ENCODE data around the gene ANKRD37.
A peak's percentile ranks its signal among the peaks of the same experiment; 100 is the strongest.

Gene ANKRD37

GRCh38 chr4:185437809-185438208 is 41.2 kb downstream of the ANKRD37 start:
- TF ChIP-seq CTCF (IDR thresholded peaks at IDR 0.05; ENCODE audit: extremely low read depth, missing control alignments): no peak
- peak; percentile 7 for DNase-seq (ENCODE audit: low spot score)

- no peak for DNase-seq (ENCODE audit: low spot score)
- TF ChIP-seq CTCF (IDR thresholded peaks at IDR 0.05; ENCODE audit: extremely low read depth, missing control alignments): no peak
Observed at GRCh38 chr4:185441479-185441878, 44.8 kb downstream of the ANKRD37 start.

GRCh38 chr4:185445209-185445608 is 48.6 kb downstream of the ANKRD37 start:
- TF ChIP-seq CTCF (IDR thresholded peaks at IDR 0.05; ENCODE audit: extremely low read depth, missing control alignments): no peak
- no peak for DNase-seq (ENCODE audit: low spot score)

All from GM20000 (cell line).